Middle frontal gyrus (tissue), 1 donor: ENCODE data around the gene CGN.

Source experiments
- DNase-seq: peaks from one replicate; pipeline ENCODE4 v3.0.0-alpha.2; 2015; ENCODE audit warnings: low spot score; ENCODE audit errors: extremely low spot score

Gene CGN

DNA sequence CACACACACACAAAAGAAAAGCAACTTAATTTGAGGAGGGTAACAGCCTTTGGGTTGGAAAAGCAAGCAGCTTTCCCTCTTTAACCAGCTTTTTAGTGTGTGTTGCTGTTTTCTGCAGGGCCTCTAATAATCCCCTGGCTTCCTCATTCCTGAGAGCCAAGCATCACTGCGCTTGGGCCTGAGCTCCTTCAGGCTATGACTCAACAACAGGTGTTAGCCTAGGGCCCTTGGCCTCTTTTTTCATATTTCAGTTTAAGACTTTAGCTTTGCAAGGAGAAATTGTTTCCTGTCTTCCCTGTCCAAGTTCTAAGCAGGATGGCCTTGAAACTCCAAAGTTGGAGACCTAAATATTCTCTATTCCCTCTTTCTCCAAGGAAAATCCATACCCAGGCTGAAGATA is 74.4 kb downstream of the CGN start:
- no peak for DNase-seq
